MCF 10A (cell line): ENCODE results near the gene SEMA3F. TPM values are rescaled to one million over a fixed set of nuclear protein-coding genes. Genes with fewer than 3 reads are reported as not detected.

Experiments used
- BruUV-seq: library from RNA; stranded (reverse); fragments of 400-500 nt; replicated peaks from 2 replicates; lab custom pipeline; 2021; lab: Mats Ljungman, UMichigan
- CTCF ChIA-PET: fragments of 300-600 bp; sonication (Branson Sonifier 250); formaldehyde crosslinking; extraction: SDS; loops from one replicate; lab custom pipeline; 2021; ENCODE audit warnings: antibody characterized with exemption, inconsistent platforms; lab: Yijun Ruan, JAX
- POLR2A ChIA-PET: fragments of 300-600, 350-650 bp; sonication (Branson Sonifier 250); formaldehyde crosslinking; extraction: SDS; loops from one replicate; lab custom pipeline; 2020; ENCODE audit warnings: antibody characterized with exemption, inconsistent platforms; lab: Yijun Ruan, JAX
- DNase-seq: peaks from one replicate; pipeline ENCODE4 v3.0.0-alpha.2; 2018; ENCODE audit not compliant: unreplicated experiment
- H3K27ac Mint-ChIP-seq: one replicate; pipeline ENCODE4 v1.8.0; 2022; ENCODE audit warnings: mild to moderate bottlenecking, low read depth, mixed read lengths; ENCODE audit not compliant: unreplicated experiment
- H3K27me3 Mint-ChIP-seq: one replicate; pipeline ENCODE4 v1.8.0; 2022; ENCODE audit warnings: mixed read lengths; ENCODE audit not compliant: insufficient read depth, unreplicated experiment
- H3K36me3 Mint-ChIP-seq: one replicate; pipeline ENCODE4 v1.8.0; 2022; ENCODE audit warnings: mild to moderate bottlenecking, moderate library complexity, mixed read lengths; ENCODE audit not compliant: insufficient read depth, unreplicated experiment
- H3K4me1 Mint-ChIP-seq: one replicate; pipeline ENCODE4 v1.8.0; 2022; ENCODE audit warnings: mixed read lengths; ENCODE audit not compliant: insufficient read depth, unreplicated experiment
- H3K4me3 Mint-ChIP-seq: one replicate; pipeline ENCODE4 v1.8.0; 2022; ENCODE audit warnings: mild to moderate bottlenecking, moderate library complexity, mixed read lengths; ENCODE audit not compliant: unreplicated experiment
- H3K9me3 Mint-ChIP-seq: one replicate; pipeline ENCODE4 v1.8.0; 2022; ENCODE audit warnings: mixed read lengths; ENCODE audit not compliant: unreplicated experiment
- intact Hi-C: fragments of 100-400 bp; cut with micrococcal nuclease; formaldehyde crosslinking; loops from 2 replicates; pipeline ENCODE4 v1.14.1; 2022
- total RNA-seq: library from RNA; stranded (reverse); gene quantifications from 2 replicates; pipeline ENCODE4 v1.2.3, GENCODE V29; 2022
- TF ChIP-seq, protein P1 (sequence below): fragments of 200-600 bp; IDR thresholded peaks from one replicate; pipeline ENCODE4 v1.8.0; 2022; ENCODE audit warnings: antibody characterized with exemption, mild to moderate bottlenecking; ENCODE audit not compliant: unreplicated experiment

The SEMA3F gene
- total RNA-seq, 1 experiment from 2014 or later, result 34.6 TPM

GRCh38 chr3:50174947-50175524 lies 19.9 kb downstream of the SEMA3F start:
- no peak for DNase-seq
- intact Hi-C loops, result no loop called here
- TF ChIP-seq, protein P1, sequence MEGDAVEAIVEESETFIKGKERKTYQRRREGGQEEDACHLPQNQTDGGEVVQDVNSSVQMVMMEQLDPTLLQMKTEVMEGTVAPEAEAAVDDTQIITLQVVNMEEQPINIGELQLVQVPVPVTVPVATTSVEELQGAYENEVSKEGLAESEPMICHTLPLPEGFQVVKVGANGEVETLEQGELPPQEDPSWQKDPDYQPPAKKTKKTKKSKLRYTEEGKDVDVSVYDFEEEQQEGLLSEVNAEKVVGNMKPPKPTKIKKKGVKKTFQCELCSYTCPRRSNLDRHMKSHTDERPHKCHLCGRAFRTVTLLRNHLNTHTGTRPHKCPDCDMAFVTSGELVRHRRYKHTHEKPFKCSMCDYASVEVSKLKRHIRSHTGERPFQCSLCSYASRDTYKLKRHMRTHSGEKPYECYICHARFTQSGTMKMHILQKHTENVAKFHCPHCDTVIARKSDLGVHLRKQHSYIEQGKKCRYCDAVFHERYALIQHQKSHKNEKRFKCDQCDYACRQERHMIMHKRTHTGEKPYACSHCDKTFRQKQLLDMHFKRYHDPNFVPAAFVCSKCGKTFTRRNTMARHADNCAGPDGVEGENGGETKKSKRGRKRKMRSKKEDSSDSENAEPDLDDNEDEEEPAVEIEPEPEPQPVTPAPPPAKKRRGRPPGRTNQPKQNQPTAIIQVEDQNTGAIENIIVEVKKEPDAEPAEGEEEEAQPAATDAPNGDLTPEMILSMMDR, result peak; percentile 16
- ChIA-PET POLR2A (interaction anchor here (0.6 to 1.6 kb wide), 3 partner anchors 10 to 40 kb away, joined by 3 read pairs; no protein-coding TSS in a partner anchor), CTCF (interaction anchor here (1.0 to 1.2 kb wide), 2 partner anchors 17 to 52 kb away, joined by 3 to 6 read pairs; no protein-coding TSS in a partner anchor)
- no TSS peak for BruUV-seq
- Mint-ChIP-seq H3K4me3 (no peak overlapping the region), H3K4me1 (peaks cover 14% of the 10 kb centered on the region), H3K27me3 (no peaks in the 10 kb centered on the region), H3K9me3 (no peaks in the 10 kb centered on the region), H3K27ac (no peak overlapping the region), H3K36me3 (peaks cover 51% of the 10 kb centered on the region)

- ChIA-PET POLR2A (no interaction called here), CTCF (interaction anchor here (1.0 to 1.8 kb wide), 2 partner anchors 15 to 55 kb away, joined by 3 to 5 read pairs; no protein-coding TSS in a partner anchor)
- H3K27ac Mint-ChIP-seq, result no peak overlapping the region
- intact Hi-C loops, result no loop called here
- peaks cover 5% of the 10 kb centered on the region for H3K4me1 Mint-ChIP-seq
- TF ChIP-seq, protein P1, result no peak
- no peaks in the 10 kb centered on the region for H3K27me3 Mint-ChIP-seq
- no peak for DNase-seq
- no TSS peak for BruUV-seq
- H3K4me3 Mint-ChIP-seq, result no peak overlapping the region
- no peaks in the 10 kb centered on the region for H3K9me3 Mint-ChIP-seq
- peaks cover 67% of the 10 kb centered on the region for H3K36me3 Mint-ChIP-seq
Measured at GRCh38 chr3:50177346-50177745, 22.2 kb downstream of the SEMA3F start.

DNA sequence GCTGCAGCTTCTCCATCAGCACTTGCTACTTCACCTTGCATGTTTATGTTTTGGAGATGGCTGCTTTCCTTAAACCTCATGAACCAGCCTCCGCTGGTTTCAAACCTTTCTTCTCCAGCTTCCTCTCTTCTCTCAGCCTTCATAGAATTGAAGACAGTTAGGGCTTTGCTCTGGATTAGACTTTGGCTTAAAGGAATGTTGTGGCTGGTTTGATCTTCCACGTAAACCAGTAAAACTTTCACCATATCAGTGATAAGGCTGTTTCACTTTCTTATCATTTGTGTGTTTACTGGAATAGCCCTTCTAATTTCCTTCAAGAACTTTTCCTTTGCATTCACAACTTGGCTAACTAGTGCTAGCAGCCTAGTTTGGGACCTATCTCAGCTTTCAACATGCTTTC lies 24.6 kb downstream of the SEMA3F start:
- BruUV-seq, result no TSS peak
- no peaks in the 10 kb centered on the region for H3K9me3 Mint-ChIP-seq
- H3K4me3 Mint-ChIP-seq, result no peak overlapping the region
- TF ChIP-seq, protein P1, result no peak
- CTCF ChIA-PET, result interaction anchor here (0.6 to 2.1 kb wide), 5 partner anchors 10 to 58 kb away, joined by 3 to 9 read pairs (median 4); no protein-coding TSS in a partner anchor
- no peak overlapping the region for H3K27ac Mint-ChIP-seq
- H3K27me3 Mint-ChIP-seq, result no peaks in the 10 kb centered on the region
- intact Hi-C loops, result no loop called here
- H3K4me1 Mint-ChIP-seq, result no peaks in the 10 kb centered on the region
- POLR2A ChIA-PET, result interaction anchor here (0.6 to 1.7 kb wide), 3 partner anchors 9 to 29 kb away, joined by 3 to 6 read pairs (median 3); no protein-coding TSS in a partner anchor
- DNase-seq, result no peak
- H3K36me3 Mint-ChIP-seq, result peaks cover 81% of the 10 kb centered on the region

DNA sequence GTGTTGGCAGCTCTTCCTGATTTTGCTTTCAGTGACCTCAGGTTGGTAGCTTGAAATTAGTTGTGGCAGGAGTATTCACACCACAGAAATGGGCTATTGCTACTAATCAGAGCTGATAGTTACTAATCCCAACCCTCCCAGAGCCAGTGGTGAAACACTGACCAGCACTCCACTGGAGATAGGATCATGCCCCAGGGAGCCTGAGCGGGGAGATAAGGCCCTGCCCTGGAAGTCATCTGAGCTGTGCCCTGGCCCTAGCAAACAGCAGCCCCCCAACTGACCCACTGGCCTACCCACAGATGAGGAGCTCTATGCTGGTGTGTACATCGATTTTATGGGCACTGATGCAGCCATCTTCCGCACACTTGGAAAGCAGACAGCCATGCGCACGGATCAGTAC lies 26.9 kb downstream of the SEMA3F start:
- no peak overlapping the region for H3K27ac Mint-ChIP-seq
- POLR2A ChIA-PET, result interaction anchor here (1.0 to 1.3 kb wide), 3 partner anchors 10 to 61 kb away, joined by 3 to 6 read pairs (median 3); no protein-coding TSS in a partner anchor
- H3K9me3 Mint-ChIP-seq, result no peaks in the 10 kb centered on the region
- DNase-seq, result no peak
- no peaks in the 10 kb centered on the region for H3K4me1 Mint-ChIP-seq
- peaks cover 83% of the 10 kb centered on the region for H3K36me3 Mint-ChIP-seq
- CTCF ChIA-PET, result interaction anchor here (1.3 to 16.0 kb wide), 4 partner anchors 10 to 60 kb away, joined by 5 to 245 read pairs (median 12); partner anchors contain the start of gene GNAT1
- H3K4me3 Mint-ChIP-seq, result no peak overlapping the region
- intact Hi-C loops, result no loop called here
- H3K27me3 Mint-ChIP-seq, result no peaks in the 10 kb centered on the region
- TF ChIP-seq, protein P1, result no peak
- BruUV-seq, result no TSS peak
